Measurements from ENCODE around the gene PPIL1.

DNA sequence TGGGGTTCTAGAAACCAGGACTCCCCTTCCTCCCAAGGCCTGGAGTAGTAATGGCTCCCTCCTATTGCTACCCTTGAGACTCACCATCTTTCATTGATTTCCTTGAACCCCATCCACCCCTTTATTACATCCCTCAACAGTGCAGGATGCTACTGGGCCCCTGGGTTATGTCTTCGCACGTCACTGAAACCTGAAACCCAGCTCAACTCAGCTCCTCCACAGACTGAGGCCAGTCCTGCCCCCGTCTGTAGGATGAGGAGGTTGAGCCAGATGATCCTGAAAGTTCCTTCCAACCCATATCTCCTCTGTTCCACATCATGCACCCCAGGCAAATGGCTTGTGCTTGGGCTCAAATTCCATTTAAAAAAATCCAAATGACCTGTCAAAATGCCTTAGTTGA is 56.8 kb downstream of the PPIL1 start:
- TF ChIP-seq GATA3 (IDR thresholded peaks at IDR 0.05; ENCODE audit: low read depth, low read length) (no peak), GATA2 (IDR thresholded peaks at IDR 0.05; ENCODE audit: low read depth, low read length) (no peak)
